Fibroblast of the aortic adventitia (primary cell): Measurements from ENCODE around the gene MEPCE. TPM values are rescaled to one million over a fixed set of nuclear protein-coding genes. Genes with fewer than 3 reads are reported as not detected.

ENCODE experiments used
- DNase-seq: peaks from one replicate; pipeline ENCODE4 v3.0.0-alpha.2; 2010; ENCODE audit warnings: low read depth
- H3K4me3 ChIP-seq: 2 replicates; pipeline ENCODE4 v1.5.1; 2011; ENCODE audit warnings: low read depth, mild to moderate bottlenecking, control low read depth, low read length, moderate library complexity
- total RNA-seq: library from RNA; depleted of rRNA; stranded (reverse); fragments of >200 nt; gene quantifications from 2 replicates; pipeline ENCODE4 v1.2.3, GENCODE V29; 2012; ENCODE audit warnings: low replicate concordance
- TF ChIP-seq, protein P1 (sequence below): IDR thresholded peaks from 2 replicates; pipeline ENCODE4 v1.5.1; 2011; ENCODE audit warnings: mild to moderate bottlenecking, low read length, control low read depth, inconsistent platforms; ENCODE audit not compliant: insufficient read depth

Gene MEPCE
- total RNA-seq, 1 donor: 48.0 TPM

DNA sequence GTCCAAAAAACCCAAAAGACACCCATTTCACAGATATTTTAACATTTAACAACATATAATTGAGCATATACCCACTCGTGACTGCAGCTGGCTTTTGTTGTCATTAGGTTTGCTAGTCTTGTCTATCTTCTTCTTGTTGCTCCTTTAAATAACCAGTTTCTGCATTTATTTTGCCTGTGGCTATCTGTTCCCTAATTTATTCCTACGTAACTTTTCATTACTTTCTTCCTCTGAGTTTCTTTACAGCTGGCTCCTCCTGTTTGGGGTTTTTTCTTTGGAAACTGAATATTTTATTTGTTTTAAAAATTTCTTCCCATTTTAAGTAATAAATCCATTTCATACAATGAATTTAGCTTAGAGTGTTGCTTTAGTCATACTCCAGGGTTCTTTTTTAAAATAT, 41.9 kb upstream of the MEPCE start:
- TF ChIP-seq, protein P1, sequence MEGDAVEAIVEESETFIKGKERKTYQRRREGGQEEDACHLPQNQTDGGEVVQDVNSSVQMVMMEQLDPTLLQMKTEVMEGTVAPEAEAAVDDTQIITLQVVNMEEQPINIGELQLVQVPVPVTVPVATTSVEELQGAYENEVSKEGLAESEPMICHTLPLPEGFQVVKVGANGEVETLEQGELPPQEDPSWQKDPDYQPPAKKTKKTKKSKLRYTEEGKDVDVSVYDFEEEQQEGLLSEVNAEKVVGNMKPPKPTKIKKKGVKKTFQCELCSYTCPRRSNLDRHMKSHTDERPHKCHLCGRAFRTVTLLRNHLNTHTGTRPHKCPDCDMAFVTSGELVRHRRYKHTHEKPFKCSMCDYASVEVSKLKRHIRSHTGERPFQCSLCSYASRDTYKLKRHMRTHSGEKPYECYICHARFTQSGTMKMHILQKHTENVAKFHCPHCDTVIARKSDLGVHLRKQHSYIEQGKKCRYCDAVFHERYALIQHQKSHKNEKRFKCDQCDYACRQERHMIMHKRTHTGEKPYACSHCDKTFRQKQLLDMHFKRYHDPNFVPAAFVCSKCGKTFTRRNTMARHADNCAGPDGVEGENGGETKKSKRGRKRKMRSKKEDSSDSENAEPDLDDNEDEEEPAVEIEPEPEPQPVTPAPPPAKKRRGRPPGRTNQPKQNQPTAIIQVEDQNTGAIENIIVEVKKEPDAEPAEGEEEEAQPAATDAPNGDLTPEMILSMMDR: no peak

DNA sequence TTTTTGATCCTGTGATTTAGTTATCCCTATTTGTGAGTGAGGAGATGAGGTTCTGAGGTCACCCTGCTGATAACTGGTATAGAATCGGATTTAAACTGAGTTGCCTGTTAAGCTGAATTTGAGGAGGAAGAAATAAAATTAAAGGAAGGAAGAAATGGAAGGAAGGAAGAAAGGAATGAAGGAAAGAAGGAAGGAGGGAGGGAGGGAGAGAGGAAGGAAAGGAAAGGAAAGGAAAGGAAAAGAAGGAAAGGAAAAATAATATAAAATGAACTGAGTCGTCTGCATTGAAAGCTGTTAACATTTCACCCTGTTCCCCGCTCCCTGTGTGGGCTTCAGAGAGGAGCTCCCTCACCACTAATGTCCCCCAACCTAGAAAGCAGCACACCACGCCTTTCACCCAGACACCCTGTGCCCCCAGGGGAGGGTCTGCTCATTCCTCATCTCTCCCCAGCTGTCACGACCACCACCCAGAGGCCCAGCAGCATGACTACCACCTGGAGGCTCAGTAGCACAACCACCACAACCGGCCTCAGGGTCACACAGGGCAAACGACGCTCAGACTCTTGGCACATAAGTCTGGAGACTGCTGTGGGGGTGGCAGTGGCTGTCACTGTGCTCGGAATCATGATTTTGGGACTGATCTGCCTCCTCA, 40.1 kb upstream of the MEPCE start:
- TF ChIP-seq, protein P1: no peak
- DNase-seq: no peak
- no peak overlapping the region for H3K4me3 ChIP-seq

More for the DNA sequence above, 41.9 kb upstream of the MEPCE start:
- no peak overlapping the region for H3K4me3 ChIP-seq
- no peak for DNase-seq

DNA sequence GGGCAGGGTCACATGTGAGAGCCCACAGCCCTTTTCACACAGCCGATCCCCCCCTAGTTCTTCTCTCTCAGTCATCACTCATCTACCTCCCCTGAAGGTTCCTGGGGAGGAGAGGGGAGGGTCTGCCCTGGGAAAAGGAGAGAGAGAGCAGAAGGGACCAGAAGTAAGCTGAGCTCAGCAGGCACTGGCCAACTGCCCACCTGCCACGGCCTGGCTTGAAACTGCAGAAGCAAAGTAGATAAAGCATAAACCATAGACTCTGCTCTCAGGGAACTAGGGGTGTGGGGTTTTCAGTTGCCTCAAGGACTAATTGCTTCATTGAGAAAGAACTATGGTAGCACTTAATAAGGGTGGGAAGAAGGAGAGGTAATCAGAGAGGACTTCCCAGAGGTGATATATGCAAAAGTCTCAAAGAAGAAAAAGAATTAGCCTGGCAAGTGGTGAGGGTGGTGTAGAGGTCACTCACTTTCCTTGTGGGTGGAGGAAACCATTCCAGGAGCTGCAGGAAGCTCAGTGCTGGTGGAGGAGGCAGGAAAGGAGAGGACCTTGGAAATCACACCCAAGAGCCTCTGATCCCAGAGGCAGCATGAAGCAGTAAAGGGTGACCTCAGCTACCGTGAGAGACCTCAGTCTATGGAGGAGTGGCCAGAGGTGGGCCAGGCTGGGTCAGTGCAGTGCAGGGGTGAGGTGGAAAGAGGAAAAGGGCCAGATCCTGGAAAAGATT, 39.2 kb upstream of the MEPCE start:
- TF ChIP-seq, protein P1: no peak
- H3K4me3 ChIP-seq: no peak overlapping the region
- DNase-seq: no peak

DNA sequence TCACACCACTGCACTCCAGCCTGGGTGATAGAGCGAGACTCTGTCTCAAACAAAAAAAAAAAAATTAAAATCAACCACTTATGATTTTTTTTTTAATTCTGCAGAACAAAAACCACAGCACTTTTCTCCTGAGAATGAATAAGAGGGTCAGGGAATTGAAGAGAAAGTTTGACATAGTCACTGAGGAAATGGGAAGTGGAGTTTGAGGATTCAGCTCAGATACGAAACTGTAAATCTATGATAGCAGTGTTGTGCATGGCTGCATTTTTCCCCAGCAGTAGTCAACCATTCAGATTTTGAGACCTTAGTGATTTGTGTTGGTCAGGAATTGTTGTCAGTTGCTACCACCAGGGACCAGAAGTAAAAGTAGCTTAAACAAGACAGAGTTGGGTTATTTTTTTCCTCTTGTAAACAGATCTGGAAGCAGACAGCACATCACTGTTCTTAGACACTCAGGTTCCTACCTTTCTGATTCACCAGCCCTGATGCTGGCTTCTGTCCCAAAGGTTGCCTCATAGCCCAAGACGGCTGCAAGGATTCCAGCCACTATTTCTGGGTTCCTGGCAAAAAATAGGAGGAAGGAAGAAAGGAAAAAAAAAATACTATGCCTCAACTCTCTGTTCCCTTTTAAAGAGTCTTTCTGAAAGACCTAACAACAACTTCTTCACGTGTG, 36.3 kb upstream of the MEPCE start:
- no peak for DNase-seq
- TF ChIP-seq, protein P1: no peak
- no peak overlapping the region for H3K4me3 ChIP-seq

DNA sequence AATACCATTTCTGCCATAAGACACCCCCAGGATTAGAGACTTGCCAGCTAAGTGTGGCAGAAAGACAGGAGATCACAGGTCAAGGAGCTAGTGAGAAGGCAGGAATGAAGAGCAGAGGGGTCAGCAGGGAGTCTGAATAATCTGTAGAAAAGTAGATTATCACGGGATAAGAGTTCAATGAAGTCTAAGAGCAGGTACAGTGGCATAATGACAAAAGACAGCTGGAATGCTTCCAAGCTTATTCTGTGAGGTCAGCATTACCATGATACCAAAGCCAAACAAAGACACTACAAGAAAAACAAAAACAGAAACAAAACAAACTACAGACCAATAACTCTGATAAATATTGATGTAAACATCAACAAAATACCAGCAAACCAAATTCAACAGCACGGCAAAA, 35.6 kb upstream of the MEPCE start:
- TF ChIP-seq, protein P1: no peak
- no peak for DNase-seq
- H3K4me3 ChIP-seq: no peak overlapping the region

DNA sequence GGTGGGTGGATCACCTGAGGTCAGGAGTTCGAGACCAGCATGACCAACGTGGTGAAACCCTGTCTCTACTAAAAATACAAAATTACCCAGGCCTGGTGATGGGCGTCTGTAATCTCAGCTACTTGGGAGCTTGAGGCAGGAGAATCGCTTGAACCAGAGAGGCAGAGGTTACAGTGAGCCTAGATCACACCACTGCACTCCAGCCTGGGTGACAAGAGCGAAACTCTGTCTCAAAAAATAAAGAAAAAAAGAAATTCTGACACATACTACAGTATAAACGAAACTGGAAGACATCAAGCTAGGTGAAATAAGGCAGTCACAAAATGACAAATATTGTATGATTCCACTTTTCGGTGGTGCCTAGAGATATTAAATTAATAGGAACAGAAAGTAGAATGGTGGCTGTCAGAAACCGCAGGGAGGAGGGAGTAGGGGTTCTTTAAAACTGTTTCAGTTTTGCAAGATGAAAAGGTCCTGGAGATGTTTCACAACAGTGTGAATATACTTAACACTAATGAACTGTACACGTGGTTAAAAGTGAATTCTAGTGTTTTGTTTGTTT, 33.1 kb upstream of the MEPCE start:
- H3K4me3 ChIP-seq: no peak overlapping the region
- DNase-seq: no peak
- TF ChIP-seq, protein P1: no peak
